HG03342 (cell line): Measurements from ENCODE around the gene RNF166.

Experiments
- ATAC-seq: cut with Tn5 transposase; IDR thresholded peaks from one replicate; pipeline ENCODE4 v1.9.1; 2021; ENCODE audit warnings: mild to moderate bottlenecking, moderate library complexity; ENCODE audit not compliant: unreplicated experiment

Gene RNF166

GRCh38 chr16:88739977-88740726, 33.9 kb upstream of the RNF166 start:
- ATAC-seq: no peak

- ATAC-seq: no peak
Observed at GRCh38 chr16:88739139-88739976, 33.1 kb upstream of the RNF166 start.

- no peak for ATAC-seq
Observed at GRCh38 chr16:88738151-88739084, 32.2 kb upstream of the RNF166 start.

- peak; percentile 45 for ATAC-seq
Observed at GRCh38 chr16:88737298-88738150, 31.3 kb upstream of the RNF166 start.

- no peak for ATAC-seq
Observed at GRCh38 chr16:88736496-88736895, 30.3 kb upstream of the RNF166 start.

GRCh38 chr16:88736088-88736487, 29.9 kb upstream of the RNF166 start:
- no peak for ATAC-seq

GRCh38 chr16:88735616-88736015, 29.4 kb upstream of the RNF166 start:
- no peak for ATAC-seq

GRCh38 chr16:88735121-88735520, 28.9 kb upstream of the RNF166 start:
- ATAC-seq: no peak

GRCh38 chr16:88734361-88734728, 28.1 kb upstream of the RNF166 start:
- no peak for ATAC-seq

- ATAC-seq: no peak
Observed at GRCh38 chr16:88733630-88734360, 27.6 kb upstream of the RNF166 start.

- no peak for ATAC-seq
Observed at GRCh38 chr16:88732961-88733294, 26.7 kb upstream of the RNF166 start.

GRCh38 chr16:88732172-88732960, 26.2 kb upstream of the RNF166 start:
- no peak for ATAC-seq

- no peak for ATAC-seq
Observed at GRCh38 chr16:88731699-88732098, 25.5 kb upstream of the RNF166 start.

GRCh38 chr16:88730632-88731607, 24.7 kb upstream of the RNF166 start:
- ATAC-seq: no peak

GRCh38 chr16:88727871-88728270, 21.7 kb upstream of the RNF166 start:
- no peak for ATAC-seq

- no peak for ATAC-seq
Observed at GRCh38 chr16:88726981-88727380, 20.8 kb upstream of the RNF166 start.

- no peak for ATAC-seq
Observed at GRCh38 chr16:88726408-88726749, 20.2 kb upstream of the RNF166 start.
